ENCODE measurements around the gene THOC6.
A peak's percentile ranks its signal among the peaks of the same experiment; 100 is the strongest.

Gene THOC6

GRCh38 chr16:3044708-3045107 lies 20.9 kb downstream of the THOC6 start:
- no peak for TF ChIP-seq EZH2 (optimal IDR thresholded peaks at IDR 0.05; ENCODE audit: low read depth, low read length)
- TF ChIP-seq EZH2phosphoT487 (IDR thresholded peaks at IDR 0.05; ENCODE audit: low read length): no peak
- no peak for TF ChIP-seq CTCF (IDR thresholded peaks at IDR 0.05; ENCODE audit: low read length)
- no peak overlapping the region for H3K4me3 ChIP-seq (ENCODE audit: low read length)
- no peak overlapping the region for H3K4me2 ChIP-seq (ENCODE audit: low read depth, low read length)
- no peaks in the 10 kb centered on the region for H3K9me2 ChIP-seq (replicated peaks; ENCODE audit: insufficient read depth, low read length)
- no peak overlapping the region for H2AFZ ChIP-seq (ENCODE audit: low read length)
- H3K79me2 ChIP-seq (ENCODE audit: low read length): no peaks in the 10 kb centered on the region
- H4K20me1 ChIP-seq (ENCODE audit: insufficient read depth, low read length): no peaks in the 10 kb centered on the region
- H3F3A ChIP-seq (ENCODE audit: insufficient read depth, low read length): no peaks in the 10 kb centered on the region
- H3K9ac ChIP-seq (ENCODE audit: low read length): no peak overlapping the region
- 0 out of 2 replicates have a peak, but pooled peaks cover 5% of the 10 kb centered on the region for H3K4me1 ChIP-seq (ENCODE audit: low read length)
- H3K27me3 ChIP-seq (replicated peaks; ENCODE audit: insufficient read depth, low read length): peaks cover 89% of the 10 kb centered on the region
- no peak for DNase-seq
- no peak overlapping the region for H3K27ac ChIP-seq (ENCODE audit: low read length)
- no peaks in the 10 kb centered on the region for H3K36me3 ChIP-seq (replicated peaks; ENCODE audit: insufficient read depth, low read length)
- H3K9me3 ChIP-seq (replicated peaks; ENCODE audit: insufficient read depth, low read length): no peaks in the 10 kb centered on the region

DNA sequence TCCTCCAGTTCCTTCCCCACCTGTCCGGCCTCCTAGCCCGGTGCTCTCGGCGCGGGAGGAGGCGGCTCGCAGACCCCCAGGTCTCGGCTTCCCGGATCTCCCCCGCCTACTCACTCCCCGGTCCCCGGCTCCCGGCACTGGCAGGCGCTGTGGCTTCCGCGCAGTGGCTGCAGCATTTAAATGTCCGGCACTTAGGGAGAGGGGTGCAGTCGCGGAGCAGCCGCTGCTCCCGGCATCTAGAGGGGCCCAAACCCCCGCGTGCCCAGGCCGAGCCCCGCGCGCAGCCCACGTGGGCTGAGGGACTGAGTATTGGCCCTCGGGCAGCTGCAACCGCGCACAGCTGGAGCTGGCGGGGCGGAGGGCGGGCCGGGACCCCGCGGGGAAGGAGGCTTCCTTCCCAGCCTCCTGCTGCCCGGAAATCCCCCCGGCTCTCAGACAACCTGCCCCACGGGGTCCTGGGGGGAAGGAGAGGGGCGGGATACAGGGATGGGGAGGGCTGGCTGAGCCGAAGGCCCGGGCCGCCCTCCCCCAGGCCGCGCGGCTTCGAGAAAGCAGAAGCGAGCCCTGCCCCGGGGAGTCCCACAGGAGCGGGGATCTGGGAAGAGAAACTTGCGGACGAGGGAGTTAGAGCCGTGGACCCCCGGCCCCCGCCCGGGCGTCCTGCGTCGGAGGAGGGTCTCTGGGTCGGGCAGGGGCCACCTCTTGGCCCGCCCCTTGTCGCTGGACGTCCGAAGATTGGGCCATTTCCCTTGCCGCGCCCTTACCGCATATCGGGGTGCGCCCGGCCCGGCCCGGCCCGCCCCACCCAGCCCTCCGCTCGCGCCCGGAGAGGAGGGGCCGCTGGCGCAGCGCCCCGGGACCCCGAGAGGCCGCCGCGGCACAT lies 22.2 kb downstream of the THOC6 start, which contains the start of gene MMP25:
TSS of gene MMP25 (plus strand) at position 804 of the 883 bp plus-strand sequence. CDS start 357 bp downstream, outside the sequence.
- H3K4me3 ChIP-seq (ENCODE audit: low read length): peak within 1 kb of the TSS; percentile 51
- no peaks in the 10 kb centered on the region for H3K9me3 ChIP-seq (replicated peaks; ENCODE audit: insufficient read depth, low read length)
- H3K4me1 ChIP-seq (ENCODE audit: low read length): 0 out of 2 replicates have a peak, but pooled peaks cover 5% of the 10 kb centered on the region
- peak within 1 kb of the TSS; percentile 88 for H3K4me2 ChIP-seq (ENCODE audit: low read depth, low read length)
- H3K9ac ChIP-seq (ENCODE audit: low read length): no peak within 1 kb of the TSS; the same call in 1 of the 2 replicates
- no peak for DNase-seq
- no peaks in the 10 kb centered on the region for H3K9me2 ChIP-seq (replicated peaks; ENCODE audit: insufficient read depth, low read length)
- no peaks in the 10 kb centered on the region for H3K79me2 ChIP-seq (ENCODE audit: low read length)
- no peak within 1 kb of the TSS for H3K27ac ChIP-seq (ENCODE audit: low read length)
- TF ChIP-seq CTCF (IDR thresholded peaks at IDR 0.05; ENCODE audit: low read length) (no peak), EZH2 (optimal IDR thresholded peaks at IDR 0.05; ENCODE audit: low read depth, low read length) (peak; percentile 97), EZH2phosphoT487 (IDR thresholded peaks at IDR 0.05; ENCODE audit: low read length) (peak; percentile 74; the same call in 1 of the 2 replicates)
- no peaks in the 10 kb centered on the region for H3K36me3 ChIP-seq (replicated peaks; ENCODE audit: insufficient read depth, low read length)
- H2AFZ ChIP-seq (ENCODE audit: low read length): peak within 1 kb of the TSS; percentile 27; the same call in 1 of the 2 replicates
- H3K27me3 ChIP-seq (replicated peaks; ENCODE audit: insufficient read depth, low read length): peaks cover 91% of the 10 kb centered on the region
- H3F3A ChIP-seq (ENCODE audit: insufficient read depth, low read length): no peaks in the 10 kb centered on the region
- no peaks in the 10 kb centered on the region for H4K20me1 ChIP-seq (ENCODE audit: insufficient read depth, low read length)

- Histone ChIP-seq H3K9ac (ENCODE audit: low read length) (no peak overlapping the region), H3K27me3 (replicated peaks; ENCODE audit: insufficient read depth, low read length) (peaks cover 92% of the 10 kb centered on the region), H4K20me1 (ENCODE audit: insufficient read depth, low read length) (no peaks in the 10 kb centered on the region), H3K79me2 (ENCODE audit: low read length) (no peaks in the 10 kb centered on the region), H3K4me3 (ENCODE audit: low read length) (no peak overlapping the region), H3K36me3 (replicated peaks; ENCODE audit: insufficient read depth, low read length) (no peaks in the 10 kb centered on the region), H3K27ac (ENCODE audit: low read length) (no peak overlapping the region), H3K4me2 (ENCODE audit: low read depth, low read length) (no peak overlapping the region), H2AFZ (ENCODE audit: low read length) (no peak overlapping the region), H3K4me1 (ENCODE audit: low read length) (0 out of 2 replicates have a peak, but pooled peaks cover 5% of the 10 kb centered on the region), H3K9me2 (replicated peaks; ENCODE audit: insufficient read depth, low read length) (no peaks in the 10 kb centered on the region), H3K9me3 (replicated peaks; ENCODE audit: insufficient read depth, low read length) (no peaks in the 10 kb centered on the region), H3F3A (ENCODE audit: insufficient read depth, low read length) (no peaks in the 10 kb centered on the region)
- TF ChIP-seq EZH2phosphoT487 (IDR thresholded peaks at IDR 0.05; ENCODE audit: low read length) (peak; percentile 66; the same call in 1 of the 2 replicates), EZH2 (optimal IDR thresholded peaks at IDR 0.05; ENCODE audit: low read depth, low read length) (peak; percentile 89), CTCF (IDR thresholded peaks at IDR 0.05; ENCODE audit: low read length) (no peak)
- DNase-seq: no peak
Measured at GRCh38 chr16:3046641-3047386, 23.0 kb downstream of the THOC6 start.
